HUDEP-2 (cell line): ENCODE measurements around the gene ELOA.
A peak's percentile ranks its signal among the peaks of the same experiment; 100 is the strongest.

Experiments
- DNase-seq, 76 experiments: peaks; one replicate each; lab custom pipeline; 2025; ENCODE audit not compliant: unreplicated experiment in 76 of 76; lab: John Stamatoyannopoulos, UW

ELOA gene

DNA sequence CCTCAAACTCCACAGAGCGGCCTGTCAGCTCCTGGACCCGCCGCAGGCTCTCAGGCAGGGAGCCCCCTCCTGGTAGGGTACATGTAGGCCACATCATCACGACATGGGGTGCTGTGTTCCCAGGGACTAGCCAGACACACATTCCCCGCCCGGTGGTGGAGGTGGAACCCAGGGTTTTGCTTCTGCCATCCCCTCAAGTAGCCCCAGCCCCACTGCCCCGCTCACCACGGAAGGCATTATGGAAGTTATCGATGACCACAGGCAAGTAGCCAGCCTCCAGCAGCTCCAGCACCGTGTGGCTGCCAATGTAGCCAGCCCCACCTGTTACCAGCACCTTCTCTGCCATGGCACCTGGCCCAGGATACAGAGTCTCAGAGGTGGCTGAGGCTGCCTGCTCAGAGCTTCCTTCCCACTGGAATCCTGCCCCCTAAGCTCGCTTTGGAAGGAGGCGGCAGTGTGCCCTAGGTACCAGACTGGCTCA is 55.4 kb downstream of the ELOA start:
- DNase-seq: peak in 16 of 76 experiments; percentile 11 to 39 (median 20)

DNA sequence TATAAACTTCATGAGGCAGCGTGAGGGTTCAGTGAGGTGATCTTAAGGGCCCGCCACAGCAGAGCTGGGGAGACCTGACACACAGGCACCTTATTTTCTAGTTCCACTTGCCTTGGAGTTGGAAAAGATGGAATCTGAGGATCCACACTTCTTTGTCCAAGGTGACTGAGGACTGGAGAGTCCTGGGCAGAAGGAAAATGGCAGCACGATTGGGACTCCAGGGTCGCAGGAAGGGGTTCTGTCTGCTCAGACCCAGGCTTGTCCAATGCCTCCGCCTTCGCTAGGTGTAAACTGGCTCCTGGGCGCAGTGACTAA is 55.9 kb downstream of the ELOA start:
- no peak for DNase-seq

DNA sequence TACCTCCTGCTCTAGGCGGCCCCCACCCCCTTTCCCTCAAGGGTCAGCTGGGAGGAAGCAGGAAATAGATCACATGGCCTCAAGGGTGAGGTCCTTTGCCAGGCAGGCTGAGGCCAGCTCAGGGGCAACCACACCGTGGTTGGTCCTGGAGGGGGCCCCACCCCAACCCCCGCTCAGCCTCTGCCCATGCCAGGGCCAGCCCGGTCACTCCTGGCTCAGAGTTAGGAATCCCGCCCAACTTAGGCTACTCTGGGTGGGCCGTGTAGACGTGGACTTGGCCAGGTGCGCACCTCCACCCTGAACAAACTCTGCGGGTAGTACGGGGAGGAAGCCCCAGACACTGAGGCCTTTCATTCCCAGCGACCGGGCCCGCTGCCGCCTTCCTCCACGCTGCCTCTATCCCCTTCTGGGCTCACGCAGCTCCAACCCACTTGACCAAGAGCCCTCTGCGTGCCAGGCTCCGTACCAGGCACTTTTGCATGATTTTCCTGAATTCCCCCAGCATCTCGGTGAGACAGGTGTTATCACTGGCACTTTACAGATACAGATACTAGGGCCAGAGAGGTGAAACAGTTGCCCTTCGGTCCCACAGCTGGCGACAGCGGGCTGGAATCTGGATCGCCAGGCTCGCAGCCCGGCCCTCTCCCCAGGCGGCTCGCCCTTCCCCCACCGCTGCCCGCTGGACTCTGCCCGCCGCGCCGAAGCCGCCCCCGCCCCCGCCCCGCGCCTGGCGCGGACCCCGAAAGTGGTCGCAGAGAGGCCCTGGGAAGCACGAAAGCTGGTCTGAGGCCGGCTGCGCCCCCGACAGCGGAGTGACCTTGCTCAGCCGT is 56.5 kb downstream of the ELOA start:
- peak in 67 of 76 experiments; percentile 20 to 91 (median 59) for DNase-seq

DNA sequence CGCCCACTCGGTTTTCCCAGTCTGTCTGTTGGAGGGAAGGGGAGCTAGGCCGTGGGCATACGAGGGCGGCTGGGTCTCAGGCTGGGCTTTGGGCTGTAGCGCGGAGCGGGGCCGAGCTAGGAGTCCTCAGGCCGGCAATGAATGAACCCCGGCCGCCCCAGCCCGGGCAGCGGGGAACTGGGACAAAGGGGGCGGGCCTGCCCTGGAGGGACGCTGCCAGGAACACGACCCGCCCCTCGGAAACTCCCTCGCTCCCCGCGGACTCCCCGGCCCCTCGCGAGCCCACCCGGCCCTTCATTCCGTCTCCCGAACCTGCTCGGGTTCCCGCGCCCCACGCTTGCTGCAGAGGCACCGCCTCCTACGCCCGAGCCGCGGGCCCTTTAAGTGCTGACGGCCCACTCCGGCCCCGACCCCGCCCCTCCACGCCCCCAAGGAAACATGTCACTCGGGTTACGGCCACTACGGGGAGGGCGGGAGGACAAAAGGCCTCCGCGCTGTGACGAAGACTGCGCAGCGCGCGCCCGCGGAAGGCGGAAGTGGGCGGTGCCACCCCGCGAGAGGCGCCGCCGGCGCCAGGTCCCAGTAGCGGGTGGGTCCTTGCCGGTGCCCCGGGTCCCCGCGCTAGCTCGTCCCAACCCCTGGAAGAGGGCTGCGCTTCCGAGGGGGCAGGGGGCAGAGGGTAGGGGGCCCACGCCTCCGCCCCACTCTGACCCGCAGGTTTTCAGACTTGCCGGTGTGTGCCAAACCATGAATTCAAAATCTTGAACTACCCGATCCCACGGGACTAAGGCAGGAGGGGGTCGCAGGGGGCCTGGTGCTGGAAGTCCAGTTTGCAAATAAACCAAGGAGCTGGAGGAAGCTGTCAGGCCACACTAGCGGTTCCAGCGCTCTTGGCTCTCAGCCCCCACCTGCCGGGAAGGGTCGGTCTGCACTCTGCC is 57.4 kb downstream of the ELOA start, which contains the start of gene GALE:
Gene GALE (minus strand): TSS at position 355 of the 938 bp plus-strand sequence. CDS start 1,747 bp downstream, outside the sequence.
- DNase-seq: peak in 75 of 76 experiments; percentile 23 to 97 (median 92)

DNA sequence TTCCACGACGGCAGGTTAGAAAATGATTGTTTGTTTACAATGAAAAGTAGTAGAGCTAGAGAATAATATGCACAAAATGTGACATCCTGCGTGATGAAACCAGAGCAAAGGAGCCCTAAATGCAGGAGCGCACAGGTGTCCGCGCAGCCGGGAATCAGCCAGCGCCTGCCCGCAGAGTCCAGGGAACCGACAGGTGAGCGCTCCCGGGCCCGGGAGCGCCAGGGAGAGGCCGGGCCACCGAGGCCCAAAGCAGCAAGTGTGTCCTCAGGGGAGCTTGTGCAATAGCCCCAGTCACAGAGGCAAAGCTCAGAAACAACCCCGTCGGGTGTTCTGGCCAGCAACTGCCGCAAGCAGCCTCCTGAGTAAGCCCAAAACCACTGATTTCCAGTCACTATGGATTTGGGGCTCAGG is 58.1 kb downstream of the ELOA start:
- no peak for DNase-seq

DNA sequence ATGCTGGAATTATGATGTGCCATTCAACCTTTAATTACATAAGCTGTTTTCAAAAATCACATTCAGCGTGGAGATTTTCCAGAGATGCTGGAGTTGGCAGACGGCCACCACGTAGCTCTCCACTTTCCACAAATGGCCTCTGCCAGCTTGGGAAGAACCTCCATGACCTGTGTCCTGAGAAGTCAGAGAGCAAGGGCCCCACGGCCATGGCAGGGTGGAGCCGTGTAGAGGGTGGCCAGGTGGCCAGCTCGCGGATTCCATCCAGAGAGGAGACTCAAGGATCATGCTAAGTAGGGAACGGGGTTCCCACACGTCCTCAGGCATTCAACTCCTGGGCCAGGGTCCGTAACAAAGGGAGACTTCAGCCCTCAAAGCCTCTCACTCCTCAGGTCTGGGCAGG is 58.6 kb downstream of the ELOA start:
- DNase-seq: peak in 1 of 76 experiments; percentile 8

DNA sequence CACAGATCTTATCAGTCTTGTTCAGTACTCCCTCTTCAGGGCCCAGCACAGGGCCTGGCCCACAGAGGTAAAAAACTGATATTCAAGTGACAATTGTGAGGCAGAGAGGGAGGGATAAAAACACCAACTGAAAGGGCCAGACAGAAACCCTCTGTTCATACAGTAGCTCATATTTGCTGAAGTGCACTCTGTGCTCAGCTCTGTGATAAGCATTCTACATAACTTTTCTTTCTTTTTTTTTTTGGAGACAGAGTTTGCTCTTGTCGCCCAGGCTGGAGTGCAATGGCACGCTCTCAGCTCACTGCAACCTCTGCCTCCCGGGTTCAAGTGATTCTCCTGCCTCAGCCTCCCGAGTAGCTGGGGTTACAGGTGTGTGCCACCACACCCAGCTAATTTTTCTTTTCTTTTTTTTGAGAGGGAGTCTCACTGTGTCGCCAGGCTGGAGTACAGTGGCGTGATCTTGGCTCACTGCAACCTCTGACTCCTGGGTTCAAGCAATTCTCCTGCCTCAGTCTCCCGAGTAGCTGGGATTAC is 59.6 kb downstream of the ELOA start:
- peak in 1 of 76 experiments; percentile 9 for DNase-seq

DNA sequence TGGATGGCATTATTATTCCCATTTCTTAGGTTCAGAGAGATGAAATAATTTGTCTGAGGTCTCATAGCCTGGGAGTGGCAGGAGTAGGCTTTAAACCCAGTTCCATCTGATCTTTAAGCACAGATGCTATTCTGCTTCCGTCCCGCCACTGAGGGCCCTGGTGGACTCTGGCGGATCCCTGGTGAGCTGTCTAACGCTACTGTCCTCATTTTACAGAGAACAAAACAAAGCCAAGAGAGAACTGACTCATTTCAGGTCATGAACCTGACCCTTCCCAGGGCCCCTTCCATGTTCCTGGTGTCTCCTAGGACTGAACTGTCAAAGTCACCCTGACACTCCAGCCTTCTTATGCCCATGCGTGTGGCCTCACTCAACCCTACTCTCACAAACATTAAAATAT is 60.4 kb downstream of the ELOA start:
- DNase-seq: no peak

DNA sequence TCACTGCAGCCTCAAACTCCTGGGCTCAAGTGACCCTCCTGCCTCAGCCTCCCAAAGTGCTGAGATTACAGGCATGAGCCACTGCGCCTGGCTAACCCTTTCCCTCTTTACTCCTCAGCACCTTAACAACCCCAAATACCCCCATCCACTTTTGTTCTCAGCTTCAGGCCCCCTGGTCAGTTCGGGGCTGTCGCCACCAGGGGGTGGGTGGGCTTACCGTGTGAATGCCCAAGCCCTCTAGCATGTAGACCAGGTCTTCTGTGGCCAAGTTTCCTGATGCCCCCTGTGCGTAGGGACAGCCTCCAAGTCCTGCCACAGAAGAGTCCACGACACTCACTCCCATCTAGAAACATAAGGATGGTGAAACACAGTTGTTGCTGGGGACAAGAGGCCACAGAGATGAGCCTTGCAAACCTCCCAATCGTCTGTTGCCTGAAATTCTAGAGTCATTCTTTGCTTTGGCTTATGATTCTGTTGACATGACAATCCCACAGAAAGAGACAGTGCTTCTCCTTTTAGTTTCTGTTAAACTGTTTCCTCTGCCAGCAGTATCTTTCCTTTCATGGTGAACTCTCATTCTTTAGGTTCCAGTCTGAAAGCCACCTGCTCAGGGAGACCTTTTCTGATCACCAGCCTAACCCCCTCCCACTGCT is 61.0 kb downstream of the ELOA start:
- no peak for DNase-seq

DNA sequence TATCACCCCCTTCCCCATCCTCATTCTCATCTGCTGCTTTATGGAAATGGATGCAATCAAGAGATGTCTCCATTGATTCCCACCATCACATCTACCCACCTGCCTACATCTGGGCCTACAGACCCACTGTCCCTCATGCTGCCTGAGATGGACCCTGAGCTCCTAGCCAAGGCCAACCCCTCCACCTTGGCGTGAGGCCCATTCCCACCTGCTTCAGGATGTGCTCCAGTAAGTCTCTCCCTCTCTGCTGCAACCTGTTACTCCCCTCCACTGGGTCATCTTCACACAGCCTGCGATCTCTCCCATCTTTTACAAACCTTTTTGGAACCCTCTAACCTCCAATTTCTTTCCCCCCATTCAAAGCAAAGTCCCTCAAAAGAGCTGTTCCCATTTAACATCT is 61.8 kb downstream of the ELOA start:
- no peak for DNase-seq

DNA sequence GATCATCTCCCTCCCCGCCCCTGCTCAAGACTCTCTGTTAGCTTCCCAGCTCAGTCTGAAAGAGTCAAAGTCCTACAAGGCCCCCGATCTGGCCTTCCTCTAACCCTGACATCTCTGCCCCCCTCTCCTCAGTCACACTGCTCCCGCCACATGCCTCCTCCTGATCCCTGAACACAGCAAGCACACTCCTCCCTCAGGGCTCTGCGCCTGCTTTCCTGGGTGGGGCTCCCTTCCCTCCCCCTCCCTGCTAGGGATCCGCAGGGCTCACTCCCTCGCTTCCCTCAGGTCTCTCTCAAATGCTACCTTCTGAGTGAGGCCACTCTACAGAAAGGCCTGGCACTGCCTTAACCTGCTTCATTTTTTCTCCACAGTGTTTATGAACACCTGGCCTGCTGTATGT is 63.0 kb downstream of the ELOA start:
- DNase-seq: no peak

DNA sequence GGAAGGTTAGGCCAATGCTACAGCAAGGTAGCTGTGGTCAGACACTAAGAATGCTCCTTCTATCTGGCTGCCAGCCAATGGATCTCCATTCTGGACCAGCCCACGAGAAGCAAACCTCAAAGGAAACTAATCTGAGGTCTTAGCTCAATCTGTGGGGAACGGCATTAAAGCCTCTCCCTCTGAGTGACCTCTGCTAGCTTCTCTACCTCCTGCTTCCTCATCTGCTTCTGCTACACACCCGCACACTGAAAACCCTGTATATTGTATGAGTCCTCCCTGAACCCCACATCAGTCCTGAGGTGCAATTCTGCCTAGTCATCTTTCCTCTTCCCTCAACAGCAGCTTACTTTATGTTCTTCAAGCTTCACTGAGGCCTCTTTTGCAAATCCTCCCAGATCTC is 64.2 kb downstream of the ELOA start:
- DNase-seq: peak in 2 of 76 experiments; percentile 10 to 17

DNA sequence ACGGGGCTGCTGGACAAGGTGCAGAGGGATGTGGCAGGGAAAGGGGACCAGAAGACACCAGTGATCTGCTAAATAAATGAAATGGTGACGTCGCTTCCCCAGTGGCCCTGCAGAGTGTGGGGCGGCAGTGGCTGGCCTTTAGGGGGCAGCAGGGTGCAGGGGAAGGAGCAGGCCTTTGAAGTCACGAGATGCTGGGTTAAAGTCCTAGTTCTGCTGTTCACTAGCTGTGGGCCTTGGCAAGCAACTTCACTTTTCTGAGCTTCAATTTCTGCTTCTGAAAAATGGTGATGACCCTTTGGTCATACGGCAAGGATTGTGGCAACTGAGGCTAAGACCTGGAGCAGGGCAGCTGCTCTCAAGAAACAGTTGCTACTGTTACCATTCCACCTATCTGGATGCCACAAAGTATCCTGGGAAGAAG is 66.5 kb downstream of the ELOA start:
- peak in 73 of 76 experiments; percentile 33 to 90 (median 74) for DNase-seq

DNA sequence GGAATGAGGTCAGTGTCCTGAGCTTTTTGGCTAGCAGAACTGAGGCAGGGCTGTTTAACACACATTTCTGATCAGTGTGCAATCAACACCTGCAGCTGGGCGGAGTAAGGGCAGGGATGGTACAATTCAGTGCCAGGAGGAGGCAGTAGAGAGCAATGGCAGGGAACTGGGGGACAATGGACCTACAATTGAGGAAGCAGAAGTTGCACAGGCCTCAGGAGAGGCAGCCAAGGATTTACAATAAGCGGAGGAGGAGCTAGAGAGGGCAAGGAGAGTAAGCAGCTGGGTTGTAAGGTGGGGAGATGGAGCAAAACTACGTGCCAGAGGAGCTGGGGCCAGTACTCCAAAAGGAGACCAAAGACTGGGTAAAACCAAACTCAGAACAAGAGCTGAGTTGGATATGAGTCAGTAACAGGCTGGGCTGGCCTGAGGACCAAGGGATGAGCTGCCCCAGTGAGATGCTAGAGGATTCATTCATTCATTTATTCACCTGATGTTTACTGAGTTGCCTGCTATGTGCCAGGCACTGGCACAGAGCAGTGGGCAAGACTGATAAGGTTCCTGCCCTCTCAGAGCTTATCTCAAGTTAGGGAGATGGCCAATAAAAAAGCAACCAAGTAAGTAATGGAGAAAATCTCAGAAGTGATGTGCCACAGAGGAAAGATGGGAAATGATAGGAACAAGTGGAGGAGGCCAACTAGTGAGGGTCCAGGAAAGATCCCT is 67.7 kb downstream of the ELOA start:
- DNase-seq: peak in 59 of 76 experiments; percentile 6 to 74 (median 36)
